OCI-LY3 (cell line): ENCODE results near the gene GTF2A2.

Source experiments
- EZH2phosphoT487 ChIP-seq: fragments of 200-600 bp; shearing (Covaris generic); IDR thresholded peaks from 2 replicates; pipeline ENCODE4 v1.6.1; 2018; ENCODE audit warnings: antibody characterized with exemption, mixed run types, low read depth
- TF ChIP-seq, protein P1 (sequence below): fragments of 200-600, 300-600 bp; sonication (generic); IDR thresholded peaks from 2 replicates; pipeline ENCODE4 v1.5.1; 2014; ENCODE audit warnings: antibody characterized with exemption, low read length, low read depth

GRCh38 chr15:59678620-59679019 is 21.3 kb upstream of the GTF2A2 start:
- TF ChIP-seq, protein P1, sequence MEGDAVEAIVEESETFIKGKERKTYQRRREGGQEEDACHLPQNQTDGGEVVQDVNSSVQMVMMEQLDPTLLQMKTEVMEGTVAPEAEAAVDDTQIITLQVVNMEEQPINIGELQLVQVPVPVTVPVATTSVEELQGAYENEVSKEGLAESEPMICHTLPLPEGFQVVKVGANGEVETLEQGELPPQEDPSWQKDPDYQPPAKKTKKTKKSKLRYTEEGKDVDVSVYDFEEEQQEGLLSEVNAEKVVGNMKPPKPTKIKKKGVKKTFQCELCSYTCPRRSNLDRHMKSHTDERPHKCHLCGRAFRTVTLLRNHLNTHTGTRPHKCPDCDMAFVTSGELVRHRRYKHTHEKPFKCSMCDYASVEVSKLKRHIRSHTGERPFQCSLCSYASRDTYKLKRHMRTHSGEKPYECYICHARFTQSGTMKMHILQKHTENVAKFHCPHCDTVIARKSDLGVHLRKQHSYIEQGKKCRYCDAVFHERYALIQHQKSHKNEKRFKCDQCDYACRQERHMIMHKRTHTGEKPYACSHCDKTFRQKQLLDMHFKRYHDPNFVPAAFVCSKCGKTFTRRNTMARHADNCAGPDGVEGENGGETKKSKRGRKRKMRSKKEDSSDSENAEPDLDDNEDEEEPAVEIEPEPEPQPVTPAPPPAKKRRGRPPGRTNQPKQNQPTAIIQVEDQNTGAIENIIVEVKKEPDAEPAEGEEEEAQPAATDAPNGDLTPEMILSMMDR: no peak
- TF ChIP-seq EZH2phosphoT487: no peak
